HTR-8/SVneo (cell line): ENCODE results near the gene SLX9.
A peak's percentile ranks its signal among the peaks of the same experiment; 100 is the strongest.

Experiments
- DNase-seq: peaks from one replicate; pipeline ENCODE4 v3.0.0; 2011; ENCODE audit warnings: low spot score, mixed read lengths; ENCODE audit not compliant: insufficient read length
- FAIRE-seq: peaks from 2 replicates; lab custom pipeline; 2011; peaks lifted over from hg19 to GRCh38; lab: Jason Lieb, UNC

SLX9 gene

DNA sequence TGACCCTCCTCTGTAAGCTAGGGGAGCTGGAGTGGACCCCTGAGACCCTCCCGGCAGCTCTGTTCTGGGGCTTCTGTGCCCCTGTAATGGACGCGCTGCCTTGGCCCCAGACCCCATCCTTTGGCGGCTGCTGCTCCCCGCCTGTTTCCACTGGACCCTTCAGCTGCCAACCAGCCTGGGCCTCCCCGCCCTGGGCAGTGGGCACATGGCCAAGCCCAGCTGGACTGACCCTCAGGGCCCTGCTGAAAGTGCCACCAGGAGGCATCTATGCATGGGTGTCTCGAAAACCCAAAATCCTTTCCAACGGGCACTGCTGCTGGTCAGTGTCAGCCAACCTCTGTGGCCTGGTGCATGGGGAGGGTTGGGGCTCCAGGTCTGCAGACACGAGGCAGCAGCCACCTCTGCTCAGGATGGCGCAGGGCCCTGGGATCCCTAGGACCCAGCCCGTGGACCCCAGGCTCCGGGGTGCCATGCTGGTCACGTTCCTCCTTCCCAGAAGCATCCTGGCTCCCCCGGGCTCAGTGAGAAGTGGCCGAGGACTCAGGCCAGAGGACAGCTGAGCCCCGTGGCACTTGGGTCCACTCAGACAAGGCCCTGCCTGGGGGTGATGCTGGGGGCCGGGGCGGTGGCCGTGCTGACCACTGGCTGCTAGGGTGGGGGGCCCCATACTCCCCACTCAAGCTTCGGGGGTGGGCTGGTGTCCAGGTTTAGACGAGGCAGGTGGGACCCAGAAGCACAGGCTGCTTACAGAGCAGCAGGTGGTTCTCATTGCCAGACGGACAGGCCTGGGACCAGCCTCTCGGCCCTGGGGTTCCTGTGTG is 46.9 kb downstream of the SLX9 start:
- no peak for DNase-seq
- FAIRE-seq: no peak

GRCh38 chr21:44987301-44987885 is 47.6 kb downstream of the SLX9 start:
- FAIRE-seq (no peak), DNase-seq (no peak)

DNA sequence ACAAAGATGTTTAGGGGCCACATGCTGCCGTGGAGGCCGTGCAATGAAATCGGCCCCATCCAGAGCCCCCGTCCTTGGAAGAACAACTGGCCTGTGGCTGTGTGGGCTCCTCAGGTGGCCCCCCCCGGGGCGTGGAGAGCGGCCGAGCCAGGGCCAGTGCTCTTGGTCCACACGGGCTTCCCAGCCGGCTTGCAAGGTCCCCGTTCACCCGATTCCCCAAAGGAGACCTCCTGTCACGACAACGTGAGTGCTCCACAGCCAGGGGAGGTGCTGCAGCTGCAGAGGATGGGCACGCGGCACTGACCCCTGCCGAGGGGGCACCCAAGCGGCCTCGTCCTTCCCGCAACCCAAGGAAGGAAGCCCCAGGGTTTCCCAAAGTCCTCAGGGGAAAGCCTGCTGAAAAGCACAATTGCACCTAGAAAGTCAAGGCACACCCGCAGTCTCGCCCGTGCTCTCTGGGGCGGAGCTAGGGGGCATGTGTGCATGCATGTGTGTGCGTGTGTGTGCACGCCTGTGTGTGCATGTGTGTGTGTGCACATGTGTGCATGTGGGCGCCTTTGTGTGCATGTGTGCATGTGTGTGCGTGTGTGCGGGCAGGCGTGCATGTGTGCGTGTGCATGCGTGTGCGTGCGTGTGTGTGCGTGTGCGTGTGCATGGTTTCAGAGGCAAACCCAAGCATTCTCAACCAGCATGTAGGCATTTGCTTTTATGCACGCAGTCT is 48.2 kb downstream of the SLX9 start:
- no peak for DNase-seq
- FAIRE-seq: peak; percentile 28

DNA sequence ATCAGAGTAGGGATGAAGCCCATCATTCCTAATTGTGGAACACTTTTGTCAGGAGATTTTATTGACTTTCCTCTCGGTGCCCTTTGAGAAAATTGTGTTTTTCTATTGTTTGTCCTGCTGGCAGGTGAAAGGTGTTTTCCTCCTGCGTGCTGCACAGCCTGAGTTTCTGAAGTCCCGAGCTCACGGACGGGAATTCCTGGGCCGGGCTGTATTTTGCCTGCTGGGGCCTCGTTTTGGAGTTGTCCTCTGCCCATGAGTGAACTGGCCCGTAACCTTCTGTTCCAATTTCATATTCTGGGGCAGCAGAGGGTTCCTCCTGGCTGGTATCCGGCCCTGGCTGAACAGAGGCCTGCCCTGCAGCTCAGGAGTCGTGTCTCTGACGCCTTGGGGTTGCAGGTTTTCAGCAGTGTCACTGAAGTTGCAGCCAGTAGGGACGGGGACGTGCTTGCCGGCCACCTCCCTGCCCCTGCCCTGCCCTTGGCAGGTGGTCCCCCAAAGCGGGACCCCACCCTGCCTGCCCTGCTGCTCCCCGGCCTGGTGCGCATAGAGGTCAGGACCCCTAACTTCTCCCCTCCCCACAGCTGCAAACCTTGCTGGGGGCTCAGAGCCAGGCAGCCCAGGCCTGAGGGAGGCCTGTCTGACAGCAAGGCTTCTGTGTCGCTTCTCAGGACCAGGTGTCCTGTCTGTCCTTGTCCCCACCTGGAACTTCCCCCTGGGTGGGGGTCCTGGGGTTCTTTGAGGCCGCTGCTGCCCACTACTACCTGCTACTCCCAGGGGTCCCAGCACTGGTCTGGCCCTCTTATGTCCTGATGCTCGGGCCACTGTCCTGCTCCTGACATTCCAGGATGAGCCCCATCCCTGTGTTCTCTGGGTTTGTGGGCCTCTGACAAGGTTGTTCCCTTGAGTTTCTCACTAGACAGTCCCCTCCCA is 49.0 kb downstream of the SLX9 start:
- no peak for FAIRE-seq
- DNase-seq: no peak

- DNase-seq (no peak), FAIRE-seq (no peak)
Observed at GRCh38 chr21:44989537-44989886, 49.7 kb downstream of the SLX9 start.

GRCh38 chr21:44989943-44990780 is 50.3 kb downstream of the SLX9 start:
- no peak for DNase-seq
- FAIRE-seq: no peak

DNA sequence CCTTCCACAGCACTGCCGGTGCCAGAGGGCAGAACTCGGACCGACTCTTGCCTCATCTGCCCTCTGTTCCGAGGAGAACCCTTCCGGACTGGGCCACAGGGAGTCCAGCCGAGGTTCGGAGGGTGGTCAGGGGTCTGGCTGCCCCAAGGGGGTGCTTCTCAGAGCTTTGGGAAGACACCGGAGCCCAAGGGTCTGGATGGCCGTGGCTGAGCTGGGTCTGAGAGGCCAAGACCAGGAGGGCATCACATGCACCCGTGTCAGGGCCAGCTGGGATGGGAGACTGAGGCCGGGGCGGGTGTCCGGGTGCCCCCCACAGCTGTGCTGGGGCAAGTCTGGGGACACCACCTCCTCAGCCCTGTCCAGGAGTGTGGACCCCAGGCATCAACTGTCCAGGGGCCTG is 51.1 kb downstream of the SLX9 start:
- no peak for FAIRE-seq

DNA sequence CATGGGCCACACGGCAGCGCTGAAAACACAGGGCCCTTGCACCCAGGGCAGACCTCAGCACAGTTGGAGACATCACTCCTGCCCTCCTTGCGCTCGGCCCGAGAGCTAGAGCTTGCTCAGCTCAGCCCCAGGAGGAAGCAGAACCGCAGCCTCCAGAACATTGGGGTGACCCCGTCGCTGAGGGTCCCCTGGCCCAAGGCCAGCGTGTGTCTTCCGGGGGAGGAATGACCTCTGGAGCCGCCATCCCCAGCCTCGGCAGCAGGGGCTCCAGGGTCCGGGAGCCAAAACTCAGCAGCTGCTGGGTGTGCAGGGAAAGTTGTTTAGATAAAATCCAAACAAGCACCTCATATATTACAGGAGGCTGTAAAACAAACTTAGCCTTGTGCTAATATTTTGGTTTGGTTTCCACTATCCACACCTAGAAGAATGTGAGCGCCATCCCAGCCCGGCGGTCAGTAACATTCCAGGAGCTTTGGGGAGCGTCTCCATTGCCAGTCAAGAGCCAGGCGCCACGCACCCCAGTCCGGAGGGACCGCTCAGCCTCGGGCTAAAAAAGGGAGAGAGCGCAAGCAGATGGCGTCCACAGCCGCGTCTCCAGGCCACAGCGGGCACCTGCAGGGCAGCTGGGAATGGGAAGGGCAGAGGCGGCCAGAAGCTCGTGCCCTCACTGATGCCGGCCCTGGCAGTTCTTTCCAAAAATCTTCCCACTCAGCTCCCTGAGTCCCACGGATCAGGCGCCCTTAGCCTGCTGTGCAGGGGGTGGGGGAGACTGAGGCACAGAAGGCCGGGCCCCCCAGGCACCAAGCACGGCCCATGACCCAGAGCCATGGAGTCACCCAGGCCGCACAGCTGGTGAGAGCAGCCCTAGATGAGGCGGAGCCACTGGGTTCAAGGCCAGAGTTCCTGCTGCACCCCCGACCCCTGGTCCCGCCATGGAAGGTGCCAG is 52.0 kb downstream of the SLX9 start:
- no peak for FAIRE-seq
- DNase-seq: no peak

More for the DNA sequence above, 51.1 kb downstream of the SLX9 start:
- DNase-seq: no peak

- DNase-seq (no peak), FAIRE-seq (peak; percentile 31)
Observed at GRCh38 chr21:44992608-44993031, 52.8 kb downstream of the SLX9 start.

DNA sequence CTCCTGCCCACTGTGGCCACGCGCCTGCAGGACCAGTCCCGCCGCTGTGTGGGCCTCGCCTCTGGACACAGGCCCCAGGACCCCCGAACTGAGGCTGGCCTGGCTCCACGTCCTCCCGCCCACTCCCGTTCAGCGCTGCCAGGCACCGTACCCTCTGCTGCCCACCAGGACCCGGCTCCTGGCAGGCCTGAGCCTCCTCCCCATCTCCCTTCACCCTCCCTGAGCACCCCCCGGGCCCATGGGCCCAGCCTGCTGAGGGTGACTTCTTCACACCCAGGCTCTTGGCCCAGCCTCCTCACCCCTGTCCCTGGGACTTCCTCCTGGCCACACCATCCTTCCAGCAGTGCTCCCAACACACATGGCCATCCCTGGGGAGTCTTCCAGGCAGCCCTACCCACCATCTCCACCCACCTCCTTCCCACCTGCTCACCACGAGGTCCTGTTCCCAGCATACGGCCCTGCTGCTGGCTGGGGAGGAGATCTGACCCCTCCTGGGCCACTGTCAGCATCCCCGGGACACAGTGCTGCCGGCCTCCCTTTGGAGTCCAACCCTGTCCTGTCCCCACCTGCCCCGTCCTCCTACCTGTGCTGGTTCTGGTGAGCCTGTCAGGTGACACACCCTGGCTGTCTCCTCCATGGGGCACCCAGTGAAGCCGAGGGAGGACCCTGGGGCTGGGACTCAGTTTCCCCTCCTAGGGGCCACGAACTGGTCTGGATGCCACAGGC is 53.7 kb downstream of the SLX9 start:
- FAIRE-seq (no peak), DNase-seq (no peak)

GRCh38 chr21:44994047-44994694 is 54.3 kb downstream of the SLX9 start:
- DNase-seq (no peak), FAIRE-seq (no peak)

- no peak for DNase-seq
- no peak for FAIRE-seq
Observed at GRCh38 chr21:44994695-44995342, 55.0 kb downstream of the SLX9 start.

DNA sequence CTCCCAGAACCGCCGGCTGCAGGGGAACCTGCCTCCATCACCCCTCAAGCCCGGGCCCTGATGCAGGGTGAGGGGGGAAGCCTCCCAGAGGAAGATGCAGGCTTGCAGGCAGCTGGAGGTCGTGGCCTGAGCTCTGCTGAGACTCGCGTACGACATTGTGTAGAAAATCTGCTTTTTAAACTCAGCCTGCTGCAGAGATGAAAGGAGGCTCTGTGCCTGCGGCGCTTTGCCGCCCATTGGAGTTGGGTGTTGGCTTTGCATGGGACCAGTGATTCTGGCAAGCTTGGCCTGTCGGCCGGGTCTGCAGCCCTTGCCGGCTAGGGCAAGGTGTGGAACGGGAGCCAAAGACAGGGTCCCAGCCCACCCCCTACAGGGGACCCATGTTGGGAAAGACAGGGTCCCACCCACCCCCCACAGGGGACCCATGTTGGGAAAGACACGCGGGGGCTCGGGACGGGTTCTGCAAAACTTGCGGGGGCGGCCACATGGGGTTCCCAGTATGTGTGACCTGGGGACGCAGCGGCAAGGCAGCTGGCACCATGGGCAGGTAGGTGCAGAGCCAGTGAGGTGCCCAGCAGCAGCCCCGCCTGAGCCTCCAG is 55.6 kb downstream of the SLX9 start:
- FAIRE-seq: no peak
- DNase-seq: no peak

- no peak for FAIRE-seq
- DNase-seq: no peak
Observed at GRCh38 chr21:44996096-44996495, 56.3 kb downstream of the SLX9 start.

DNA sequence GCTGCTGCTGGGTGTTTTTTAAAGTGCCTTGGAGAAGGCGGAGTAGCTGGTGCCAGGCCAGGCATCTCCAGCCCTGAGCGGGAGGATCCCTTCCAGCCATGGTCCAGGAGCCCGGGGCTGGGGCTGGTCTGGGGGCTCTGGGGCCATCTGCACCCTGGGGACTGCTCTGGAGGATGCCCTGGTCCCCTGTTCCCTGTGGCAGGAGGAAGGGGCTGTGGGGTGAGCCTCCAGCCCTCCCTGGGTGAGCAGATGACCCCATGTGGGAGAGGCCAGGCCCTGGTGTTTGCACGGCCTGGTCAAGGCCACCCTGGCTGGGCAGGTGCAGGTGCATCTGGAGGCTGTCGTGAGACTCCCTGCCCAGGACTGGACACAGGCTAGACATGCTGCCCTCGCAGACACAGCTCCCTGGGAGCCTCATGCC is 56.7 kb downstream of the SLX9 start:
- DNase-seq (no peak), FAIRE-seq (no peak)
